H9 (cell line): ENCODE results near the gene DENND10. TPM values are rescaled to one million over a fixed set of nuclear protein-coding genes. Genes with fewer than 3 reads are reported as not detected.

Source experiments
- DNase-seq: peaks from one replicate; pipeline ENCODE4 v3.0.0-alpha.2; 2017
- H2AFZ ChIP-seq: one replicate; pipeline ENCODE4 v1.6.1; 2013; ENCODE audit warnings: mild to moderate bottlenecking, low read length, control low read depth, moderate library complexity
- H2AK5ac ChIP-seq: 2 replicates; pipeline ENCODE4 v1.6.1; 2013; ENCODE audit warnings: low read length, control low read depth, mixed read lengths; ENCODE audit not compliant: insufficient read length
- H2BK120ac ChIP-seq: one replicate; pipeline ENCODE4 v1.6.1; 2013; ENCODE audit warnings: low read depth, mild to moderate bottlenecking, low read length, control low read depth, inconsistent platforms; ENCODE audit not compliant: poor library complexity, severe bottlenecking
- H2BK12ac ChIP-seq: 2 replicates; pipeline ENCODE4 v1.6.1; 2013; ENCODE audit warnings: low read length, control low read depth, mixed read lengths, low read depth; ENCODE audit not compliant: insufficient read length
- H2BK15ac ChIP-seq: 2 replicates; pipeline ENCODE4 v1.6.1; 2013; ENCODE audit warnings: low read depth, low read length, control low read depth
- H2BK20ac ChIP-seq: one replicate; pipeline ENCODE4 v1.6.1; 2013; ENCODE audit warnings: low read depth, mild to moderate bottlenecking, low read length, control low read depth, inconsistent platforms; ENCODE audit not compliant: poor library complexity, severe bottlenecking
- H2BK5ac ChIP-seq: 2 replicates; pipeline ENCODE4 v1.6.1; 2013; ENCODE audit warnings: low read length, control low read depth, mixed read lengths; ENCODE audit not compliant: insufficient read length
- H3K14ac ChIP-seq: 2 replicates; pipeline ENCODE4 v1.6.1; 2013; ENCODE audit warnings: low read length, control low read depth; ENCODE audit not compliant: insufficient read depth
- H3K18ac ChIP-seq: 2 replicates; pipeline ENCODE4 v1.6.1; 2013; ENCODE audit warnings: low read depth, mild to moderate bottlenecking, mixed read lengths, low read length, control low read depth; ENCODE audit not compliant: insufficient read length
- H3K23ac ChIP-seq: 2 replicates; pipeline ENCODE4 v1.6.1; 2013; ENCODE audit warnings: low read length, control low read depth, mixed read lengths, low read depth; ENCODE audit not compliant: insufficient read length
- H3K23me2 ChIP-seq: 2 replicates; pipeline ENCODE4 v1.6.1; 2013; ENCODE audit warnings: low read depth, mild to moderate bottlenecking, mixed read lengths, low read length, control low read depth; ENCODE audit not compliant: insufficient read length, poor library complexity, severe bottlenecking
- H3K27ac ChIP-seq: 2 replicates; pipeline ENCODE4 v1.5.1; 2013; ENCODE audit warnings: low read length, control low read depth, mixed read lengths, low read depth; ENCODE audit not compliant: insufficient read length
- H3K27me3 ChIP-seq: 2 replicates; pipeline ENCODE4 v1.6.1; 2013; ENCODE audit warnings: low read length, control low read depth, inconsistent platforms; ENCODE audit not compliant: insufficient read depth
- H3K4ac ChIP-seq: 2 replicates; pipeline ENCODE4 v1.6.1; 2013; ENCODE audit warnings: low read depth, mild to moderate bottlenecking, control low read depth, inconsistent platforms, low read length, moderate library complexity
- H3K4me1 ChIP-seq: 2 replicates; pipeline ENCODE4 v1.6.1; 2013; ENCODE audit warnings: low read length, control low read depth, inconsistent platforms; ENCODE audit not compliant: insufficient read depth
- H3K4me2 ChIP-seq: 2 replicates; pipeline ENCODE4 v1.6.1; 2013; ENCODE audit warnings: low read length, control low read depth, mixed read lengths; ENCODE audit not compliant: insufficient read length, insufficient read depth
- H3K56ac ChIP-seq: 2 replicates; pipeline ENCODE4 v1.6.1; 2013; ENCODE audit warnings: low read depth, mild to moderate bottlenecking, mixed read lengths, low read length, control low read depth; ENCODE audit not compliant: insufficient read length
- H3K79me1 ChIP-seq: 2 replicates; pipeline ENCODE4 v1.6.1; 2013; ENCODE audit warnings: low read depth, mild to moderate bottlenecking, moderate library complexity, low read length, control low read depth, inconsistent platforms; ENCODE audit not compliant: insufficient read depth, poor library complexity, severe bottlenecking
- H3K79me2 ChIP-seq: 2 replicates; pipeline ENCODE4 v1.6.1; 2013; ENCODE audit warnings: low read length, control low read depth, inconsistent platforms; ENCODE audit not compliant: insufficient read depth
- H3K9ac ChIP-seq: 2 replicates; pipeline ENCODE4 v1.6.1; 2013; ENCODE audit warnings: low read length, control low read depth, mixed read lengths; ENCODE audit not compliant: insufficient read length; ENCODE audit errors: extremely low read depth
- H3K9me3 ChIP-seq: one replicate; pipeline ENCODE4 v1.6.1; 2013; ENCODE audit warnings: low read depth, low read length, inconsistent platforms; ENCODE audit not compliant: control insufficient read depth
- H3T11ph ChIP-seq: one replicate; pipeline ENCODE4 v1.6.1; 2013; ENCODE audit warnings: mild to moderate bottlenecking, low read length, control low read depth, inconsistent platforms
- H4K20me1 ChIP-seq: one replicate; pipeline ENCODE4 v1.6.1; 2013; ENCODE audit not compliant: control insufficient read depth, insufficient read length, insufficient read depth
- H4K5ac ChIP-seq: 2 replicates; pipeline ENCODE4 v1.6.1; 2013; ENCODE audit warnings: low read depth, mild to moderate bottlenecking, mixed read lengths, low read length, control low read depth; ENCODE audit not compliant: insufficient read length
- H4K8ac ChIP-seq: replicated peaks from 2 replicates; pipeline ENCODE4 v1.6.1; 2013; ENCODE audit warnings: low read length, control low read depth, mixed read lengths, low read depth; ENCODE audit not compliant: insufficient read length
- H4K91ac ChIP-seq: 2 replicates; pipeline ENCODE4 v1.6.1; 2013; ENCODE audit warnings: low read depth, mild to moderate bottlenecking, moderate library complexity, mixed read lengths, low read length, control low read depth; ENCODE audit not compliant: insufficient read length
- H3K27ac Mint-ChIP-seq, 3 experiments: 2 replicates in 2 of 3; 3 replicates in 1 of 3; pipeline ENCODE4 v1.8.0; 2020 to 2021; ENCODE audit warnings: mixed read lengths in 3 of 3, mild to moderate bottlenecking in 1 of 3, moderate library complexity in 1 of 3
- H3K27me3 Mint-ChIP-seq: 2 replicates; pipeline ENCODE4 v1.8.0; 2021; ENCODE audit warnings: low read depth, mild to moderate bottlenecking, moderate library complexity, mixed read lengths
- H3K36me3 Mint-ChIP-seq, 3 experiments: 2 replicates in 2 of 3; 3 replicates in 1 of 3; pipeline ENCODE4 v1.8.0; 2020 to 2021; ENCODE audit warnings: low read depth in 3 of 3, mixed read lengths in 3 of 3; ENCODE audit not compliant: insufficient read depth in 1 of 3
- H3K4me1 Mint-ChIP-seq, 2 experiments: 2 replicates each; pipeline ENCODE4 v1.8.0; 2020; ENCODE audit warnings: mixed read lengths in 2 of 2
- H3K4me3 Mint-ChIP-seq, 2 experiments: 2 replicates in 1 of 2; 3 replicates in 1 of 2; pipeline ENCODE4 v1.8.0; 2020 to 2021; ENCODE audit warnings: mild to moderate bottlenecking in 2 of 2, mixed read lengths in 2 of 2, moderate library complexity in 1 of 2
- H3K9me3 Mint-ChIP-seq, 2 experiments: 2 replicates in 1 of 2; 3 replicates in 1 of 2; pipeline ENCODE4 v1.8.0; 2020; ENCODE audit warnings: mild to moderate bottlenecking in 2 of 2, mixed read lengths in 2 of 2, moderate library complexity in 1 of 2
- CTCF ChIP-seq: fragments of 200-600 bp; sonication (generic); conservative IDR thresholded peaks from 3 replicates; pipeline ENCODE4 v1.8.0; 2021; ENCODE audit warnings: antibody characterized with exemption, mild to moderate bottlenecking
- WGBS: extraction: QIAGEN DNeasy Blood & Tissue Kit; methylation state at CpG from one replicate; pipeline ENCODE4 v1.1.7; 2013; ENCODE audit warnings: missing lambda C conversion rate, low lambda C conversion rate, mixed read lengths; ENCODE audit not compliant: insufficient read length; ENCODE audit errors: extremely low coverage; 5-methylcytosine and 5-hydroxymethylcytosine counted together
- total RNA-seq: library from RNA; stranded (reverse); gene quantifications from 2 replicates; pipeline ENCODE4 v1.2.1, GENCODE V29; 2021

Gene DENND10
- total RNA-seq, 1 experiment from 2014 or later: 63.2 TPM

GRCh38 chr10:119161680-119162451 is 58.0 kb downstream of the DENND10 start:
- Mint-ChIP-seq H3K4me1 (peaks cover 10 to 16% of the 10 kb centered on the region in 2 experiments), H3K4me3 (no peak overlapping the region), H3K27ac (no peak overlapping the region), H3K9me3 (no peaks in the 10 kb centered on the region), H3K27me3 (no peaks in the 10 kb centered on the region), H3K36me3 (peaks cover 3 to 29% (median 9%) of the 10 kb centered on the region in 3 experiments)
- Histone ChIP-seq H3K9me3 (no peaks in the 10 kb centered on the region), H3K18ac (no peak overlapping the region), H2BK120ac (no peak overlapping the region), H3K4ac (no peak overlapping the region), H3K23me2 (peaks cover 5% of the 10 kb centered on the region), H3K4me2 (no peak overlapping the region), H4K20me1 (no peaks in the 10 kb centered on the region), H3K27me3 (no peaks in the 10 kb centered on the region), H4K91ac (no peak overlapping the region), H2AK5ac (no peak overlapping the region), H4K5ac (no peak overlapping the region), H2BK5ac (no peak overlapping the region), H3K4me1 (no peaks in the 10 kb centered on the region), H3K27ac (no peak overlapping the region), H2BK15ac (no peak overlapping the region), H3K56ac (no peak overlapping the region), H4K8ac (no peak overlapping the region), H2AFZ (no peak overlapping the region), H2BK20ac (no peak overlapping the region), H3K23ac (no peak overlapping the region), H3K79me1 (no peaks in the 10 kb centered on the region), H3T11ph (no peak overlapping the region), H3K79me2 (no peaks in the 10 kb centered on the region), H3K9ac (no peak overlapping the region), H3K14ac (no peak overlapping the region), H2BK12ac (no peak overlapping the region)
- TF ChIP-seq CTCF: no peak
- WGBS: no CpG with 5 or more reads among the region's 11 CpGs
- no peak for DNase-seq
